ENCODE results near the gene FAM185A.
"Not testable (repeated sequence)": the region's sequence is repeated elsewhere in the genome, so short reads cannot be mapped to it uniquely, and the experiment has no call there.

The FAM185A gene

GRCh38 chr7:102833343-102833742 lies 84.5 kb downstream of the FAM185A start:
- DNase-seq = no peak

- no peak for DNase-seq
Measured at GRCh38 chr7:102834466-102834865, 85.7 kb downstream of the FAM185A start.

GRCh38 chr7:102834999-102835398 lies 86.2 kb downstream of the FAM185A start:
- no peak for DNase-seq

- DNase-seq = no peak
Measured at GRCh38 chr7:102836191-102836919, 87.6 kb downstream of the FAM185A start.

GRCh38 chr7:102836977-102837376 lies 88.2 kb downstream of the FAM185A start:
- no peak for DNase-seq

- no peak for DNase-seq
Measured at GRCh38 chr7:102837802-102838201, 89.0 kb downstream of the FAM185A start.

- not testable (repeated sequence) for DNase-seq
Measured at GRCh38 chr7:102838572-102839101, 89.8 kb downstream of the FAM185A start.

- DNase-seq = no peak
Measured at GRCh38 chr7:102840404-102840803, 91.6 kb downstream of the FAM185A start.

- no peak for DNase-seq
Measured at GRCh38 chr7:102841290-102841689, 92.5 kb downstream of the FAM185A start.

- DNase-seq = no peak
Measured at GRCh38 chr7:102842284-102842683, 93.5 kb downstream of the FAM185A start.

GRCh38 chr7:102843850-102844249 lies 95.1 kb downstream of the FAM185A start:
- no peak for DNase-seq

- DNase-seq = no peak
Measured at GRCh38 chr7:102845346-102845745, 96.5 kb downstream of the FAM185A start.

- DNase-seq = no peak
Measured at GRCh38 chr7:102849079-102849478, 100.3 kb downstream of the FAM185A start.

GRCh38 chr7:102849538-102849937 lies 100.7 kb downstream of the FAM185A start:
- DNase-seq = no peak

- no peak for DNase-seq
Measured at GRCh38 chr7:102856036-102856435, 107.2 kb downstream of the FAM185A start.
